Upper lobe of left lung (tissue), 4 donors: ENCODE data around the gene CAMK1D.

Experiments
- CTCF ChIP-seq, 6 experiments: fragments of 450-650 bp in 4 of 6; fragments of 200-600 bp in 2 of 6; sonication (generic) in 2 of 6; IDR thresholded peaks; one replicate each; pipeline ENCODE4 v1.5.1; 2016 to 2019; ENCODE audit warnings: antibody characterized with exemption in 6 of 6
- POLR2A ChIP-seq, 4 donors: fragments of 450-650 bp; IDR thresholded peaks; one replicate each; pipeline ENCODE4 v1.5.1; 2016 to 2017; ENCODE audit warnings: antibody characterized with exemption in 4 of 4, mild to moderate bottlenecking in 2 of 4

GRCh38 chr10:12510984-12511383 lies 161.6 kb downstream of the CAMK1D start:
- no peak for TF ChIP-seq CTCF (IDR thresholded peaks at IDR 0.05)
- TF ChIP-seq POLR2A (IDR thresholded peaks at IDR 0.05) = no peak
